Heart left ventricle (tissue), 16 donors: ENCODE results near the gene PTPRE. TPM values are rescaled to one million over a fixed set of nuclear protein-coding genes. Genes with fewer than 3 reads are reported as not detected.

Source experiments
- ATAC-seq, 4 donors: fragments of 200-7000 bp; cut with Tn5 transposase; one replicate each; pipeline ENCODE4 v1.9.1; 2020 to 2022; ENCODE audit warnings: moderate library complexity in 4 of 4, mild to moderate bottlenecking in 3 of 4, moderate number of reproducible peaks in 1 of 4
- DNase-seq, 5 donors: peaks; one replicate each; pipeline ENCODE4 v3.0.0-alpha.2; 2020
- H3K27ac ChIP-seq, 12 donors: fragments of 200-600 bp; sonication (generic) in 4 of 12; one replicate each; pipeline versions ENCODE4 v1.5.0 to v1.8.0; 2016 to 2022; ENCODE audit warnings: mild to moderate bottlenecking in 2 of 12
- H3K27me3 ChIP-seq, 9 donors: fragments of 200-600 bp; sonication (generic) in 2 of 9; one replicate each; pipeline versions ENCODE4 v1.5.1 to v1.8.0; 2016 to 2022; ENCODE audit warnings: mild to moderate bottlenecking in 3 of 9
- H3K36me3 ChIP-seq, 9 donors: fragments of 200-600 bp; sonication (generic) in 2 of 9; one replicate each; pipeline versions ENCODE4 v1.5.0 to v1.8.0; 2018 to 2022; ENCODE audit warnings: mild to moderate bottlenecking in 2 of 9
- H3K4me1 ChIP-seq, 12 donors: fragments of 200-600 bp; sonication (generic) in 4 of 12; one replicate each; pipeline versions ENCODE4 v1.5.0 to v1.8.0; 2016 to 2022; ENCODE audit warnings: mild to moderate bottlenecking in 3 of 12
- H3K4me3 ChIP-seq, 12 donors: fragments of 200-600 bp; sonication (generic) in 4 of 12; one replicate each; pipeline versions ENCODE4 v1.5.0 to v1.8.0; 2017 to 2022; ENCODE audit warnings: mild to moderate bottlenecking in 9 of 12, moderate library complexity in 4 of 12
- H3K9me3 ChIP-seq, 12 donors: fragments of 200-600 bp; sonication (generic) in 4 of 12; one replicate each; pipeline versions ENCODE4 v1.5.0 to v1.8.0; 2016 to 2022; ENCODE audit warnings: mild to moderate bottlenecking in 1 of 12
- CTCF ChIP-seq, 12 donors: fragments of 200-600 bp; sonication (generic) in 4 of 12; IDR thresholded peaks; one replicate each; pipeline versions ENCODE4 v1.5.0 to v1.8.0; 2018 to 2022; ENCODE audit warnings: antibody characterized with exemption in 12 of 12, mild to moderate bottlenecking in 5 of 12
- POLR2A ChIP-seq, 2 donors: fragments of 450-650 bp; IDR thresholded peaks; one replicate each; pipeline ENCODE4 v1.6.1; 2017; ENCODE audit warnings: antibody characterized with exemption in 2 of 2, mild to moderate bottlenecking in 2 of 2, moderate library complexity in 2 of 2
- WGBS, 4 donors: extraction: QIAGEN DNeasy Blood & Tissue Kit in 2 of 4; methylation state at CpG; one replicate each; pipeline versions ENCODE4 v1.1.5 to v1.1.7; 2013 to 2018; 5-methylcytosine and 5-hydroxymethylcytosine counted together
- intact Hi-C, 10 donors: fragments of 100-400 bp; cut with DNase I; formaldehyde crosslinking; loops; one replicate each; pipeline versions ENCODE4 v1.11.1 to v1.14.2; 2022
- polyA plus RNA-seq, 2 donors: library from polyadenylated mRNA; stranded (reverse); fragments of 200-250 nt; gene quantifications; one replicate each; pipeline ENCODE4 v1.2.3, GENCODE V29; 2013
- total RNA-seq, 9 donors: library from RNA; depleted of rRNA in 2 of 9; stranded (reverse); fragments of >200 nt in 2 of 9; fragmentation: NEBNext Ultra II Directional in 3 of 9; extraction: Animal tissue kit (Norgen Biotek cat#: 25700) in 3 of 9; gene quantifications; one replicate each; pipeline versions ENCODE4 v1.1.0 to v1.2.4, GENCODE V29; 2016 to 2023
- donor health status: ischemic (EF 13 %, LVEDD 7.1; RV severe dilation, severe dysfunction).
- donor health status: healthy with polysubstance abuse.
- donor health status: DM: no; HTN: yes; CAD: no.
- donor health status: DM: no; HTN: no; CAD: no.
- donor health status: ischemic (EF 25% LVEDD 6.9; RV normal size, moderate dysfunction).
- donor health status: ischemic (EF 25% LVEDD 5.7; RV mildly dilated, moderate dysfunction).
- donor health status: healthy.
- donor health status: DM: yes; HTN: yes; CAD: no.
- donor health status: ischemic (EF 35%, LVEDD 5.7; RV mildly dilated, moderate dysfunction).
- donor health status: nonischemic (EF 11% LVEDD 7.7; RV severe dilation, severe dysfunction).
- donor health status: DM: yes; HTN: yes; CAD: no.
- donor health status: PGD.
- donor health status: ischemic (EF 29% LVEDD 5.4; RV normal size, mild dysfunction).
- donor health status: nonischemic (EF 23%, LVEDD 6.1; RV moderate dilation, normal function).

The PTPRE gene
- total and polyA plus RNA-seq, 11 donors = 6.9 to 55.0 (median 24.1) TPM

GRCh38 chr10:127949831-127950230 is 42.9 kb downstream of the PTPRE start:
- Histone ChIP-seq H3K9me3 (no peaks in the 10 kb centered on the region), H3K36me3 (no peaks in the 10 kb centered on the region), H3K27ac (peak overlapping the region in 1 of 12 donors; percentile 69), H3K4me1 (peaks cover 3 to 33% (median 18%) of the 10 kb centered on the region in 12 donors), H3K4me3 (no peak overlapping the region), H3K27me3 (no peaks in the 10 kb centered on the region)
- TF ChIP-seq POLR2A (IDR thresholded peaks at IDR 0.05) = no peak
- no peak for TF ChIP-seq CTCF (IDR thresholded peaks at IDR 0.05)
- intact Hi-C loops = no loop called here
- DNase-seq (no peak), ATAC-seq (no peak)
- 86 to 97% (median 96%) methylated on average over 3 of the region's 3 CpGs for WGBS, 4 donors

- H3K27ac ChIP-seq = no peak overlapping the region
- H3K4me1 ChIP-seq = peaks cover 0 to 17% (median 0%) of the 10 kb centered on the region in 12 donors
- DNase-seq = no peak
- intact Hi-C loops = no loop called here
- TF ChIP-seq CTCF (IDR thresholded peaks at IDR 0.05) = no peak
- TF ChIP-seq POLR2A (IDR thresholded peaks at IDR 0.05) = no peak
- no peak for ATAC-seq
- H3K9me3 ChIP-seq = peaks cover 0 to 11% (median 0%) of the 10 kb centered on the region in 12 donors
- H3K36me3 ChIP-seq = no peaks in the 10 kb centered on the region
- 77 to 89% (median 81%) methylated on average over 2 of the region's 2 CpGs for whole genome bisulfite sequencing, 4 donors
- H3K4me3 ChIP-seq = no peak overlapping the region
- no peaks in the 10 kb centered on the region for H3K27me3 ChIP-seq
Observed at GRCh38 chr10:127951861-127952574, 45.1 kb downstream of the PTPRE start.

- no peaks in the 10 kb centered on the region for H3K27me3 ChIP-seq
- TF ChIP-seq POLR2A (IDR thresholded peaks at IDR 0.05) (no peak), CTCF (IDR thresholded peaks at IDR 0.05) (no peak)
- ATAC-seq (no peak), DNase-seq (no peak)
- WGBS, 4 donors = 67 to 100% (median 84%) methylated on average over 2 of the region's 2 CpGs
- intact Hi-C loops = no loop called here
- H3K27ac ChIP-seq = no peak overlapping the region
- peaks cover 0 to 12% (median 0%) of the 10 kb centered on the region in 12 donors for H3K9me3 ChIP-seq
- H3K4me1 ChIP-seq = peaks cover 0 to 16% (median 0%) of the 10 kb centered on the region in 12 donors
- H3K36me3 ChIP-seq = no peaks in the 10 kb centered on the region
- no peak overlapping the region for H3K4me3 ChIP-seq
Observed at GRCh38 chr10:127952575-127952869, 45.6 kb downstream of the PTPRE start.

- no peaks in the 10 kb centered on the region for H3K27me3 ChIP-seq
- no peaks in the 10 kb centered on the region for H3K36me3 ChIP-seq
- ATAC-seq = no peak
Observed at GRCh38 chr10:127952918-127953317, 46.0 kb downstream of the PTPRE start.

More at GRCh38 chr10:127952918-127953317, 46.0 kb downstream of the PTPRE start:
- no peak overlapping the region for H3K4me3 ChIP-seq
- peaks cover 0 to 12% (median 0%) of the 10 kb centered on the region in 12 donors for H3K4me1 ChIP-seq
- 75 to 95% (median 92%) methylated on average over 4 of the region's 4 CpGs for WGBS, 4 donors
- H3K27ac ChIP-seq = no peak overlapping the region
- DNase-seq = no peak
- intact Hi-C loops = no loop called here
- TF ChIP-seq POLR2A (IDR thresholded peaks at IDR 0.05) = no peak
- TF ChIP-seq CTCF (IDR thresholded peaks at IDR 0.05) = no peak
- H3K9me3 ChIP-seq = peaks cover 0 to 12% (median 0%) of the 10 kb centered on the region in 12 donors
